GM18511 (cell line): ENCODE data around the gene RC3H2.

Experiments used
- ATAC-seq: cut with Tn5 transposase; IDR thresholded peaks from one replicate; pipeline ENCODE4 v1.9.1; 2021; ENCODE audit warnings: mild to moderate bottlenecking, moderate library complexity; ENCODE audit not compliant: unreplicated experiment

RC3H2 gene, protein sequence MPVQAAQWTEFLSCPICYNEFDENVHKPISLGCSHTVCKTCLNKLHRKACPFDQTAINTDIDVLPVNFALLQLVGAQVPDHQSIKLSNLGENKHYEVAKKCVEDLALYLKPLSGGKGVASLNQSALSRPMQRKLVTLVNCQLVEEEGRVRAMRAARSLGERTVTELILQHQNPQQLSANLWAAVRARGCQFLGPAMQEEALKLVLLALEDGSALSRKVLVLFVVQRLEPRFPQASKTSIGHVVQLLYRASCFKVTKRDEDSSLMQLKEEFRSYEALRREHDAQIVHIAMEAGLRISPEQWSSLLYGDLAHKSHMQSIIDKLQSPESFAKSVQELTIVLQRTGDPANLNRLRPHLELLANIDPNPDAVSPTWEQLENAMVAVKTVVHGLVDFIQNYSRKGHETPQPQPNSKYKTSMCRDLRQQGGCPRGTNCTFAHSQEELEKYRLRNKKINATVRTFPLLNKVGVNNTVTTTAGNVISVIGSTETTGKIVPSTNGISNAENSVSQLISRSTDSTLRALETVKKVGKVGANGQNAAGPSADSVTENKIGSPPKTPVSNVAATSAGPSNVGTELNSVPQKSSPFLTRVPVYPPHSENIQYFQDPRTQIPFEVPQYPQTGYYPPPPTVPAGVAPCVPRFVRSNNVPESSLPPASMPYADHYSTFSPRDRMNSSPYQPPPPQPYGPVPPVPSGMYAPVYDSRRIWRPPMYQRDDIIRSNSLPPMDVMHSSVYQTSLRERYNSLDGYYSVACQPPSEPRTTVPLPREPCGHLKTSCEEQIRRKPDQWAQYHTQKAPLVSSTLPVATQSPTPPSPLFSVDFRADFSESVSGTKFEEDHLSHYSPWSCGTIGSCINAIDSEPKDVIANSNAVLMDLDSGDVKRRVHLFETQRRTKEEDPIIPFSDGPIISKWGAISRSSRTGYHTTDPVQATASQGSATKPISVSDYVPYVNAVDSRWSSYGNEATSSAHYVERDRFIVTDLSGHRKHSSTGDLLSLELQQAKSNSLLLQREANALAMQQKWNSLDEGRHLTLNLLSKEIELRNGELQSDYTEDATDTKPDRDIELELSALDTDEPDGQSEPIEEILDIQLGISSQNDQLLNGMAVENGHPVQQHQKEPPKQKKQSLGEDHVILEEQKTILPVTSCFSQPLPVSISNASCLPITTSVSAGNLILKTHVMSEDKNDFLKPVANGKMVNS

DNA sequence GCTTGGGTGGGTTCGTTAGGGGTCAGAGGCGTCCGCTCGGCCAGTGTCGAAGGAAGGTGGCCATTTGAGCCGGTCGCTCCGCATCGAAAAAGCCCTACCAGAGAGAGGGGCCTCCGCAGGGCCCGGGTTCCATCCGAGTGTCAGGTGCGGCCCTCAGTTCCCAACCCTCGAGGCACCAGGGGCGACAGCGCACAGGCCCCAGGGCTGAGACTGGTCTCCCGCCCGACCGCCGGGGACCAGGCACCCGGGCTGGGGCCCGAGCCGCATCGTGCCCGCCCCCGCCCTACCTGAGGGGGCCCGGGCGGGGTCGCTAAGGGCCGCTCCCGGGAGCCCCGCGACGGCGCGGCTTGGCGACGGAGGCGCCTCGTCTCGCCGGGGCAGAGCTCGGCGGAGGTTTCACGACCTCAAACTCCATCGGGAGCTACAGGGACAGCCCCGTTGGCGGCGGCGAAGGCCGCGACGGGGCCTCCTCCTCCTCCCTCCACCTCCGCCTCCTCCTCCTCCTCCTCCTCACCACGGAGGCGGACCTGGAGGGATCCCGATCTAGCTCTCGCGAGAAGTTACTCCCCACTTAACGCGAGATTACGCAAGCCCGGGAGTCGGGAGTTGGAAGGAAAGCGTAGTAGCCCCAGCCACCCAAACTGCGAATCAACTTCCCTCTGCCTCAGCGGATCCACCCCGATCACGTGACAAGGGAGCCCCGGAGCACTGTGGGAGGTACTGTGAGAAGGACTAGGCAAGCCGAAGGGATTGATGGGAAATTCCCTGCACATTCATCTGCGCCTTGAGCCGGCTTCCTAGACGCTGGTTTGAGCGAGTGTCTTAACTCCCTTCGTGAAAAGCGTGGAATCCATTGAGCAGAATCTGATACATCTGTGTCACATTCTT, at the start of gene RC3H2:
TSS of gene RC3H2 (minus strand) at position 537 of the 888 bp plus-strand sequence. CDS start 7,850 bp downstream, outside the sequence.
- peak; percentile 85 for ATAC-seq

DNA sequence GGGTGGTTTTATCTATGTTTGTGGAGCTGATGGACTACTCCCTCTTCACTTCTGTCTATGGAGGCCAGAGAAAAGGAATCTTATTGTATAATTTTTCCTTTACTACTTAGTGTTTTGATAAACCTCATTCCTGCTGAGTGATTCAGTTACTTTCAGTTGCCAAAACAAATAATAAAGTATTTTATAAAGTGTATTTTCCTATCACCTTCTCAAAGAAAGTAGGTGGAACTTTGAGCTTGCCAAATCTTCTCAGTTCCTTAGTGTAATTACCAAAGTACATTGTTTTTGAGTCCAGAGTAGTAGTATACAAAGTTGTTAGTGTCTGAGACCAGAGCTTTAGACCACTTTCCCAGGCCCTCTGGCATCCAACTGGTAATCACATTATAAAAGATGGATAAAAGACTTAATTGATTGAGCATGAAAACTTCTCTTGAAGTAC, 49.1 kb upstream of the RC3H2 start:
- ATAC-seq: no peak

DNA sequence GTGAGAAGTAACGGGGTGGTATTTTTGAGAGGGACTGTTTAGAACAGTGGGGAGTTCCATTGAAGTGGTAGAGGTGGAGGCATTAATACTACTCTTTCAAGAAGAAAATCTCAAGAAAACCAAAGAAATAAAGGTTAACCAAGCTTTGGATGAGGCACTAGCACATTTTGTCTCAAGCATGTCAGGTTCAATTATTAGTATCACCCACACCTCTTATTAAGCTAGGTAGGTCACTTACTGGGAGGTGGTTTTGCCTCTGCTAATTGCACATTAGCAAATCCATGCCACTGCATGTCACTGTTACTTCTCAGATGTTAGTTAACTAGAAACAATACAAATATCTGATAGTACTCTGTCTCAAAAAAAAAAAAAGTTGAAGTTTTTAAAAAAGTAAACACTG, 45.9 kb upstream of the RC3H2 start:
- ATAC-seq: no peak

DNA sequence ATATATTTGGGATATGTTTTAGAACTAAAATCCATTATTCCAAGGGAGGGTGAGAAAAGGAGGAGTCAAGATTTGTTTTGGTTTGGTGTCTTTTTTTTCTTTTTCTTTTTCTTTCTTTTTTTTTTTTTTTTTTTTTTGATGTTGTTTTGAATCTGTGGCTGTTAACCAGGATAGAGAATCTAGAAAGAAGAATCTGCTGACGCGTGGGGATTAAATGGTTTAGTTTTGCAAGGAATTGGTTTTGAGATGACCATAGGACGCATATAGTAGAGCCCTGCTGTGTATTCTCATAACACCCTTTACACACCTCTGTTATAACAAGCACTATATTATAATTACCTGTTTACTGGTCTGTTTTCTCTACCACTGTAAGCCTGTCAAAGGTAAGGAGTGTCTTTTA, 45.1 kb upstream of the RC3H2 start:
- ATAC-seq: no peak

DNA sequence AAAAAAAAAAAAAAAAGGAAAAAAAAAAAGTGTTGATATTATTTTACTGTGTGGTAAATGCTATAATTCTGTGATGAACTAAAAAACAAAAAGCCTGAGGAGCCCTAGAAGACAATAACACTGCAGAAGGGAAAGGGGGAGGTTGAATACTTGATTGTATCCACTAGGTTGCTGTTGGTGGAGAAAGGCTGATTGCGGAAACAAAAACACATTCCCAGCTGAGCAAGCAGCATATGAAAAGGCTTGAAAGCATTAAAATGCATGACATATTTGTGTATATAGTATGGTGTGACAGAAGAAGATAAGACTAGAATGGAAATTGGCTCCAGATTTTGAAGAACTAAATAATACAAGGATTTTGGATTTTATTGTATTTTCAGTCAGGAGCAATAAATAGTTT, 44.5 kb upstream of the RC3H2 start:
- ATAC-seq: no peak

DNA sequence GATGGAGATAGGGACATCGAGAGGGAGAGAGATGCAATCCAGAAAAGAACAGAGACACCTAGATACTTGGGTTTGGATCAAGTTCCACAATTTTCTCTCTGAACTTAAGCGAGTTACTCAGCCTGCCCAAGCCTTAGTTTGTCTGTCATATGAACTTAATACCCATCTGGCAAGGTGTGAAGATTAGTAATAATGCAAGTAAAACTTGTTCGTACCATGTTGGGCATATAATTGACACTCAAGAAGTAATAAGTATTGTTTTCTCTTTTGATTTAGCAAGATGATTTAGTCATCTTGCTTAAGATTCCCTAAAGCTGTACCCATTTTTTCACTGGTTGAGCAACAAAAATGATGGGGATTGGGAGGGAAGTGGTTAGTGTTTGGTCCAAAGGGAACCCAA, 43.2 kb upstream of the RC3H2 start:
- ATAC-seq: no peak

DNA sequence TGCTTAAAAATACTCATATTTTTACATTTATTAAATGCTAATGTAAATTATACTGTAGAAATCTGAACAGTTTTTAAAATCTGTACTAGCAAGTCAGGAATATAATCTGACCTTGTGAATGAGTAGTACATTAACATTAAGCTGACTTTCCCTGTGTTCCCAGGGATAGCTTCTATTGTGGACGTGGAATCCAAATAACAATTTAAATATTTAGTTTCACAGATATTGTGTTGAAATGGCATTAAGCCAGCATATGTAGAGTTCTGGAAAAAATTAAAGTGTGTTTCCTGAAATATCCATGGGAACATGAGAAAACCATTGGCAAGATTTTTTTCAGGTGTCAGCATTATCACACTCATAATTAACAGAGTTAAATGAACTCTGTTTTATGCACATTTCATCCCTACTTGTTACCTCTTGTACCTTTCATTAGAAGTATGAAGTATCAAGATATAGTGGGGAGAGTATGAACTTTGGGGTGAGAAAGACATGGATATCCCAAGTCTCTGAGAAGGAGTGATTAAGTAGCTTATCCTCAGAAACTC, 41.4 kb upstream of the RC3H2 start:
- no peak for ATAC-seq

DNA sequence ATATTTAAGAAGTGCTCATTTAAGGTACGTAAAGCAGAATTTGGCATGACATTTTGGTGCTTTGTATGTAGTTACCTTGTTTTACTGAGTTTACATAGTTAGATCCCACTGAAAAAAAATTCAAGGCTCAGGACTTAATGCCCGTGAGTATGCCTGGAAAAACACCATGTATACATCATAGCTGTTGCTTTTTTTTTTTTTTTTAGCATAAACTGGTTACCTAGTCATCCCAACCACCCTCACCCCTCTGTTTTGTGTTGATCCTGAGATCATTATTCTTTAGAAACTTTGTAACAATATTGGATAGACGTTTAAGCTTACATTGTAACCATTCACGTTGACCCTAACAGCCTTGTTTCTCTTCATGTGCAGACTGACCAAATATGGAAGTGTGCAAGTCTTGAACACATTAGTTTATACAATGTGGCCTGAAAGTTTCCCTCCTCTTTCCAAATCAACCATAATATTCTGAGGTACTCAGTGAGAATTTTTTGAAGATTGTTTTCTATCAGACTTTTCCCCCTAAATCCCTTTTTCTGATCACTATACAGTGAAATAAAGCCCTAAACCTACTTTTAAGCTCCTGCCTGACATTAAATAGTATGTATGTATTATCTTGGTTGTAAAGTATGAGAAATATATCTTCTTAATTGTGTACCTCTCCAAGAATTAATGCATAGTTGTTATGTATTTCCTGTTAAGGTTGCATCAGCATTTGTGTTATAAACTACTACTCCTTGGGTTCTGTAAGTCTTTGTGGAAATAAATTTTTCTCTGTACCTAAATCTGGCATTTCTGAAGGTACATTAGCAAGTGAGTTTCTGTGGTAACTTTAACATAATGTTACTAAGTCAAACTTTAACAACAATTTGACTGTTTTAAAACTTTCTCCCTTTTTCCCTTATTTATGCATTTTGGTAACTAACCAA, 40.1 kb upstream of the RC3H2 start:
- ATAC-seq: no peak

DNA sequence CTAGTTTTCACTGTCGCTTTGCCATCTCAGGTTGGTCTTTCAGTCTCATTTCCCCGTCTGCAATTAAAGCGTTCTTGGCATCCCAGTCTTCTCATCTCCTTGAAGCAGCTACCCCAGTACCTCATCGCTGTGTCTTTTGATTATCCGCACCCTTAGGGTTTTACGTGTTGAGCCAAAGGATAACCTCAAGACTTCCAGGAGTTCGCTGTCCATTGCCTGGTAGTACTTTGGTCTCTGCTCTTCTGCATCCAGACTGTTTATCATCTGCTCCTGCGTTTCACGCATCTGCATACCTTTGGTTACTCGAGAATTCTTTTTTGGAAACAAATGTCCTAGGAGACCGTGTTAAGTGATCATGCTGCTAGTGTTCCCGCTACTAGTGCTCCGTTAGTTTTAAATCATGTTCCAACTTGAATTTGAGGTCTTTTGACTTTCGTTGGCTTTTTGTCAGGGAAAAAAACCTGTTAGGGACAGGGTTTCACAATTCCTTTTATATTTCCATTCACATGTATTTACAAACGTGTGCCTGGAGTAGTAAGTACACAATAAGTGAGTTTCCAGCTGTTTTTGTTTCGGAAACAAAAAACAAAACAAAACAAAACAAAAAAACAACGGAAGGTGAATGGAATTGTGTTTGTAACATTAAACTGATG, 36.5 kb upstream of the RC3H2 start:
- no peak for ATAC-seq

DNA sequence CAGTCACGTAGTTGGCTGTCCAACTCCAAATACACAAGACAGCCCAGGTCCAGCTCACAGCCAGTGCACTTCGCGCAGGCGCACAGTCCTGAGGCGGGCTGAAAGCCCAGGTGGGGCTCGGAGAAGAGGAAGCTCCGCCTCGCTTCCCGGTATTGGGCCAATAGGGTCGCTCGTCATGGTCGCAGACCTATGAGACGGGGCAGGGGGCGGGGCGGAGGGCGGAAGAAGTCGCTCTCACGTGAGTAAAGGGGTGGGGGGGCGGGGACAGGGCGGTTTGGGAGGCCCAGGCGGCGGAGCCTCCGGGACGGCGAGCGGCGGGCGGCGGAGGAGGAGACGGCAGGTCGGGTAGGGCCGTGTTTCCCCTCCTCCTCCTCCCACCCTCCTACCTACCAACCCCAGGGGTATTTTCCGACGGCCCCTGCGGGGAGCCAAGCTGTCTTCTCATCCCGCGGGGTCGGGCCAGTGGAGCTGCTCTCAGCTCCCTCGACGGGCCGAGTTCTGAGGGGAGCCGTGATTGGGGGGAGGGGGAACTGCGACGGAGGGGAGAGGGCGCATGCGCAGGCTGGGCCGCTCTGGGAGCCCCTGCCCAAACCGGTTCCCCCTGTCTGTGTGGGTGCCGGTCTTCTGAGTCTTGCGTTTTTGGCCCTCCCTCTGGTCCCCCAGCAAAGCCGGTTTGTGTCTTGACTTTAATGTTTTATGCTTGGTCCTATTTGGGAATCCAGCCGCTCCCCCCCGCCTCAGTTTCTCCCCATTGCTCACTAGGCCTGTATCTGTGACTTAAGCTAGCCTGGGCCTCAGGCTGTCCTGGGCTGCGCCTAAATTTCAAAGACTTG, 35.8 kb upstream of the RC3H2 start, which contains the start of gene RABGAP1:
TSS of gene RABGAP1 (plus strand) at position 272 of the 833 bp plus-strand sequence. CDS start 16,040 bp downstream, outside the sequence.
- peak; percentile 99 for ATAC-seq

DNA sequence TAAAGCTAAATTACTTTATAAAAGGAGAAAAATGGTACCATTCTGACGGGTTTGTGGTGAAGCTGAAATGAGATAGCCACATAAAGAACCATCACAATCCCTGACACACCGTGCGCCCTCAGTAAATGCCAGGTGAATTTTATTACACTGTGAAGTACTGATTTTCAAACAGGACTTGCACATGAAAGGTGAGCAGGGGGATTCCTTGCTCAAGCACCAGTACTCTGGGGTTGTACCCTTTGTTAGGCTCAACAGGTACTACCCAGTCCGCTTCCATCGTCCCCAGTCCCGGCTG, 35.2 kb upstream of the RC3H2 start:
- ATAC-seq: no peak

DNA sequence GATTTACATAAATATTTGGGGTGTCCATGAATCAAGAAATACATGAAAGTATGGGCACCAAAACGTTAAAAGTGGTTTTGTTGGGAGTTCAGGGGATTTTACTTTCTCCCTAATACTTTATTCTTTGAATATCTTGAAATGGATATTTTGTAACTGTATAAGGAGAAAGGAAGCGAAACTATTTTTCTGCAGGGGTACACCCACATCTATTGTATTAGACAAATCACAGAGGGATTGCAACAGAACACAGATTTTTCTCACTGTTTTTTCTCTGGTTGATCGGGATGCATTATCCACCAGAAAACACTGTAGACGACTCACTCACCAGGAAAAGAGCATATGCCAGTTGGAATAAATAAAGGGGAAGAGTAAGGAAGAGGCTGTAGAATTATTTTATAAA, 34.4 kb upstream of the RC3H2 start:
- no peak for ATAC-seq

DNA sequence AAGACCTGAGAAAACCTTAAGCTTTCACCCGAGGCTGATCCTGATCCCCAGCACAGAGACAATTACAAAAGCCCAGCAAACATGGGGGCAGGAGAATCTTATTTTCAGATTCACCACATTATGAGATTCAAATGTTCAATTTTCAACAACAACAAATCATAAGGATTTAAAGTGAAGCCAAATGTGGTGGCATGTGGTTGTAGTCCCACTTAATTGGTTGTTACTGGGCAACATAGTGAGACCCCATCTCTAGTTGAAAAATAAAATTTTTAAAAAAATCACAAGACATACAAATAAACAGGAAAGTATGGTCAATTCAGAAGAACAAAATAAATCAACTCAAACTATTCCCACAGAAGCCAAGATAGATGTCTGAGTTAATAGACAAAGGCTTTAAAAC, 31.7 kb upstream of the RC3H2 start:
- ATAC-seq: no peak

DNA sequence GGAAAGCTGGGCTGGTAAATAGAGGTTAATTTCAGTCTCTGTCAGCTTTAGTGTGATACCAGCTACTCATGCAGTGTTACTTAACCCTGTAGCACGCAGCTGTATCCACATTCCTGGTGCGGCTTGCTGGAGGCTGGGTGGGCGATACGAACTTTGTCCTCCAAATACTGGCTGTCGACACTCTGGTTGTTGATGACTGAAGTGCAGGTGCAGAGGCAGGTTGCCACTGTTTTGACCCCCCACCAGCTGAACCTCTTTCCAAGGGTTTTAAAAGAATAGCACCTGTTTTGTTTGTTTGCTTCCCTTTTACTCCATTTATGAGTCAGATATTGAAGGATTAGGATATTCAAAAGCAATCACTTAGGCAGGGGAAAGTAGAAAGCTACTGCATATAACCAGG, 31.3 kb upstream of the RC3H2 start:
- ATAC-seq: no peak

DNA sequence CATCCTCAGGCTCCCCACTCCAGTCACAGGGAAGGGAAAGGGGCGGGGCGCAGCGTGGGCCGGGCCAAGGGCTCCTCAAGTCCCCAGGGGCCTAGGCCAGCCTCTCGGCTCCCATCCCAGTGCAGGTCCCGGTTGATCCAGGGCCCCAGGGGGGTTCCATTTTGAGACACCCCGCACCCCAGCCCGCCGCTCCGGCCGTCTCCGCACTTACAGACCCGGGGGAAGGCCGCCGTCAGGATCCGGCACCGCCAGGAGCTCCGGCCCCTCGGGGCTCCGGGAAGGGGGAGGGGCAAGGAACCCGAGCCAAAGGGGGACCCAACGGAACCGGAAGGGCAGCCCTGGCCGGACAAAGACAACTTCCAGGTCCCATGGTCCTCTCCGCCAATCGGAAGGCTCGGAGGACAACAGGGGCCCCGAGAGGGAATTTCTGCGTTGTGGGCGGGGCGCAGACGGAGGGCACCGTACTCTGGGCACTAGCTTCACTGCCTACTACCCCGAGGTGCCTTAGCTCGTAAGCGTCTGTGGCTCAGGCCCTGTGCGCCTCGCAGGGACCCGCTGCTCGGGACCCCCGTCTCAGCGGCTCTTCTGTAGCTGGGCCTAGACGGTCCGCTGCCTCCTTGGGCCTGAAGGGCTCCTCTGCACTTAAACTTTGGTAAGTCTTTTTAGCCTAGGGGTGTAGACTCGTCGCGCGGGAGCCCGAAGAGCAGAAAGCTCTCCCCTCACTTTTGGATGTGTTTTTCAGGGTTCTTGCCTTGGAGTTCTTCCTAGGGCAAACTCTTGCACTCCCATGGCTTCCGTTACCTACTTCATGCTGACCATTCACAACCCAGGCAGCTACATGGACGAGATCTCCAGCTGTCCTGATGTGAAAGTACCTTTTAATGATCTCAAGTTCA, 26.3 kb upstream of the RC3H2 start, which contains the start of gene ZBTB26:
TSS of gene ZBTB26 (minus strand) at position 287 of the 896 bp plus-strand sequence. CDS start 11,578 bp downstream, outside the sequence.
- ATAC-seq: peak; percentile 97

DNA sequence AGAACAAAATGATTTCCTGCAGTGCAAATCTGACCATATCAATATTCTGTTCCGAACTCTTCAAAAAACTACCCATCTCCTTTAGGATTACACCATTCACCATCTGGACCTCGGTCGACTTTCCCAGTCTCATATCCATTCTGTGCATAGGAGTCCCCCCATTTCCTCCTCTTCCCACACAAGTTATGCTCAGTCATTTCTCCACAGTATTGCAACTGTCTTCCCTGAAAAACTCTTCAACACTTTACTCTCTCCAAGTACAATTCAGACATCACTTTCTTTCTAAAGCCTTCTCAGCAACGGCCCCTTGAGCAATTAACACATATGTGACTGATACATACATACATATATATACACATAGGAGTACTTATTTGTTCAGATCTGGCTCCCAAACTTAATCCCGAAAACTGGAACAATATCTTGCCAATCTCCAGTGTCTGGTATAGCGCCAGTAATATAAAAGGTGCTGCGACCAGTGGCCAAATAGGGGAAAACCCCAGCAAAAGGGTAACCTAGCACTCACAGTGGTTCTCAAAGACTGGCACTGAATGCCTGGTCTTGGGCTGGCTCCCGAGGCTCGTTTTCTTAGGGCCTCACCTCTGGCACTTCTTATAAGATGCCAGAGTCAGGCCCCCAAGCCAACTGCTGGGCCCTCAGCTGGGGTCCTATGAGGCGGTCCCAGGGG, 25.5 kb upstream of the RC3H2 start:
- ATAC-seq: peak; percentile 48
